ENCODE measurements around the gene KAT14. TPM values are rescaled to one million over a fixed set of nuclear protein-coding genes. Genes with fewer than 3 reads are reported as not detected.
"Not testable (repeated sequence)": the region's sequence is repeated elsewhere in the genome, so short reads cannot be mapped to it uniquely, and the experiment has no call there.

KAT14 gene
- polyA plus RNA-seq: 19.4 TPM

GRCh38 chr20:18137412-18138265, at the start of gene KAT14, which contains the start of gene PET117:
Gene KAT14 (plus strand): TSS chr20:18137863. CDS start chr20:18142661, 4,798 bp downstream.
Gene PET117 (plus strand): TSS chr20:18137863. CDS start chr20:18137956, 93 bp downstream.
- H3K36me3 Mint-ChIP-seq: no peaks in the 10 kb centered on the region
- no peaks in the 10 kb centered on the region for H3K9me3 Mint-ChIP-seq
- H3K27ac Mint-ChIP-seq: peak within 1 kb of the TSS; percentile 89 to 94 (median 94)
- H3K4me3 Mint-ChIP-seq: peak within 1 kb of the TSS; percentile 87 to 98 (median 95)
- H3K27me3 Mint-ChIP-seq: peaks cover 3% of the 10 kb centered on the region
- peaks cover 24 to 31% (median 26%) of the 10 kb centered on the region in 3 donors for H3K4me1 Mint-ChIP-seq

- not testable (repeated sequence) for H3K27ac Mint-ChIP-seq, H3K36me3 Mint-ChIP-seq
These were observed 49.4 kb upstream of the KAT14 start for GRCh38 chr20:18088298-18088697.

GRCh38 chr20:18088841-18089240, 48.8 kb upstream of the KAT14 start:
- H3K27ac Mint-ChIP-seq, H3K36me3 Mint-ChIP-seq, H3K4me3 Mint-ChIP-seq, H3K9me3 Mint-ChIP-seq, H3K27me3 Mint-ChIP-seq, H3K4me1 Mint-ChIP-seq: not testable (repeated sequence)

More at GRCh38 chr20:18088298-18088697, 49.4 kb upstream of the KAT14 start:
- not testable (repeated sequence) for H3K4me3 Mint-ChIP-seq, H3K9me3 Mint-ChIP-seq, H3K27me3 Mint-ChIP-seq, H3K4me1 Mint-ChIP-seq

GRCh38 chr20:18090044-18090443, 47.6 kb upstream of the KAT14 start:
- Mint-ChIP-seq H3K9me3 (peaks cover 0 to 2% (median 0%) of the 10 kb centered on the region in 3 donors), H3K27me3 (peaks cover 6% of the 10 kb centered on the region), H3K4me3 (no peak overlapping the region), H3K4me1 (no peaks in the 10 kb centered on the region), H3K27ac (no peak overlapping the region), H3K36me3 (peaks cover 2% of the 10 kb centered on the region)

GRCh38 chr20:18090477-18090876, 47.2 kb upstream of the KAT14 start:
- no peak overlapping the region for H3K4me3 Mint-ChIP-seq
- H3K27me3 Mint-ChIP-seq: peaks cover 6% of the 10 kb centered on the region
- no peak overlapping the region for H3K27ac Mint-ChIP-seq
- peaks cover 2% of the 10 kb centered on the region for H3K36me3 Mint-ChIP-seq
- peaks cover 0 to 2% (median 0%) of the 10 kb centered on the region in 3 donors for H3K9me3 Mint-ChIP-seq
- no peaks in the 10 kb centered on the region for H3K4me1 Mint-ChIP-seq

GRCh38 chr20:18091623-18092022, 46.0 kb upstream of the KAT14 start:
- peaks cover 6% of the 10 kb centered on the region for H3K27me3 Mint-ChIP-seq
- H3K4me3 Mint-ChIP-seq: no peak overlapping the region
- H3K36me3 Mint-ChIP-seq: peaks cover 2% of the 10 kb centered on the region
- no peak overlapping the region for H3K27ac Mint-ChIP-seq
- H3K4me1 Mint-ChIP-seq: no peaks in the 10 kb centered on the region
- H3K9me3 Mint-ChIP-seq: no peaks in the 10 kb centered on the region

GRCh38 chr20:18092890-18093289, 44.8 kb upstream of the KAT14 start:
- peaks cover 2% of the 10 kb centered on the region for H3K36me3 Mint-ChIP-seq

GRCh38 chr20:18093388-18093787, 44.3 kb upstream of the KAT14 start:
- Mint-ChIP-seq H3K4me1 (no peaks in the 10 kb centered on the region), H3K27ac (no peak overlapping the region), H3K9me3 (no peaks in the 10 kb centered on the region), H3K4me3 (peak overlapping the region in 1 of 4 donors; percentile 12), H3K27me3 (peaks cover 8% of the 10 kb centered on the region), H3K36me3 (peaks cover 2% of the 10 kb centered on the region)

More at GRCh38 chr20:18092890-18093289, 44.8 kb upstream of the KAT14 start:
- H3K27ac Mint-ChIP-seq: no peak overlapping the region
- H3K27me3 Mint-ChIP-seq: peaks cover 6% of the 10 kb centered on the region
- no peak overlapping the region for H3K4me3 Mint-ChIP-seq
- no peaks in the 10 kb centered on the region for H3K9me3 Mint-ChIP-seq
- H3K4me1 Mint-ChIP-seq: no peaks in the 10 kb centered on the region

GRCh38 chr20:18094191-18094590, 43.5 kb upstream of the KAT14 start:
- Mint-ChIP-seq H3K4me3 (no peak overlapping the region), H3K27me3 (peaks cover 9% of the 10 kb centered on the region), H3K36me3 (peaks cover 2% of the 10 kb centered on the region), H3K9me3 (peaks cover 0 to 2% (median 1%) of the 10 kb centered on the region in 3 donors), H3K27ac (no peak overlapping the region), H3K4me1 (no peaks in the 10 kb centered on the region)

- H3K36me3 Mint-ChIP-seq, H3K27me3 Mint-ChIP-seq, H3K4me1 Mint-ChIP-seq, H3K4me3 Mint-ChIP-seq, H3K27ac Mint-ChIP-seq, H3K9me3 Mint-ChIP-seq: not testable (repeated sequence)
These were observed 37.1 kb upstream of the KAT14 start for GRCh38 chr20:18100569-18100968.

GRCh38 chr20:18101125-18101810, 36.4 kb upstream of the KAT14 start:
- H3K27ac Mint-ChIP-seq: no peak overlapping the region

GRCh38 chr20:18103497-18103896, 34.2 kb upstream of the KAT14 start:
- H3K4me1 Mint-ChIP-seq: no peaks in the 10 kb centered on the region

More at GRCh38 chr20:18101125-18101810, 36.4 kb upstream of the KAT14 start:
- Mint-ChIP-seq H3K36me3 (no peaks in the 10 kb centered on the region), H3K4me3 (no peak overlapping the region), H3K27me3 (peaks cover 7% of the 10 kb centered on the region), H3K9me3 (peaks cover 0 to 2% (median 1%) of the 10 kb centered on the region in 3 donors), H3K4me1 (no peaks in the 10 kb centered on the region)

GRCh38 chr20:18108326-18108725, 29.3 kb upstream of the KAT14 start:
- H3K36me3 Mint-ChIP-seq: no peaks in the 10 kb centered on the region
- H3K9me3 Mint-ChIP-seq: peaks cover 5 to 14% (median 7%) of the 10 kb centered on the region in 3 donors
- H3K27ac Mint-ChIP-seq: no peak overlapping the region
- no peaks in the 10 kb centered on the region for H3K4me1 Mint-ChIP-seq
- no peak overlapping the region for H3K4me3 Mint-ChIP-seq
- H3K27me3 Mint-ChIP-seq: no peaks in the 10 kb centered on the region

More at GRCh38 chr20:18103497-18103896, 34.2 kb upstream of the KAT14 start:
- no peaks in the 10 kb centered on the region for H3K36me3 Mint-ChIP-seq
- peaks cover 3 to 8% (median 5%) of the 10 kb centered on the region in 3 donors for H3K9me3 Mint-ChIP-seq
- H3K27ac Mint-ChIP-seq: no peak overlapping the region
- no peak overlapping the region for H3K4me3 Mint-ChIP-seq
- peaks cover 4% of the 10 kb centered on the region for H3K27me3 Mint-ChIP-seq

GRCh38 chr20:18128574-18128973, 9.1 kb upstream of the KAT14 start:
- H3K36me3 Mint-ChIP-seq, H3K4me3 Mint-ChIP-seq, H3K27ac Mint-ChIP-seq, H3K4me1 Mint-ChIP-seq, H3K9me3 Mint-ChIP-seq: not testable (repeated sequence)
- peaks cover 13% of the 10 kb centered on the region for H3K27me3 Mint-ChIP-seq

- Mint-ChIP-seq H3K4me1 (peaks cover 8 to 10% (median 9%) of the 10 kb centered on the region in 3 donors), H3K27me3 (peaks cover 7% of the 10 kb centered on the region), H3K27ac (no peak overlapping the region), H3K36me3 (peaks cover 1% of the 10 kb centered on the region), H3K4me3 (peak overlapping the region in 1 of 4 donors; percentile 59), H3K9me3 (peaks cover 0 to 1% (median 0%) of the 10 kb centered on the region in 3 donors)
These were observed 5.0 kb upstream of the KAT14 start for GRCh38 chr20:18132663-18133062.

Data from IgD-negative memory B cell (primary cell).